ENCODE data around the gene RGS2.

Gene RGS2

DNA sequence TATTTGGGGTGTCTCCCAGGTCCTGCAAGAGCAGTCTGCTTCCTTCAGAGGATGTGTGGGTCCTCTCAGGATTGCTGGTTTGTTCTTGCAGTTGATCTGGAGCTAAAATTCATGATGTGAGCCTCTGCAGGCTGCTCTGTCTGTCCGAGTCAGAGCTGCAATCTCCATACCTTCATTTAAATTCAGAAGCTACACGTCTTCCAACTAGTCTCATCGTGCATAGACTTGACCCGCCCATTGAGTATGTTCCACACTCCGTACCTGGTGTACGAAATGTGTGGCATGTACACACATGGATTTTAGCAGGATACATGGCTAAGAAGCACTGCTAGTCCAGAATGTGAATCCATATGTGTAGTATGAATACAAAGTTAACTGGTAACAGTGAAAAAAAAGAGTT, 25.0 kb upstream of the RGS2 start:
- no peaks in the 10 kb centered on the region for H3K9me3 ChIP-seq (ENCODE audit: control insufficient read depth, insufficient read depth, low read depth, low read length)
- H3K27ac ChIP-seq (ENCODE audit: extremely low read depth, low read depth, low read length) = no peak overlapping the region
- no peaks in the 10 kb centered on the region for H3K4me1 ChIP-seq (ENCODE audit: control insufficient read depth, insufficient read depth, low read length)
- TF ChIP-seq ZNF2 (tag by site-specific recombination; IDR thresholded peaks at IDR 0.05) (no peak), RBAK (tag by site-specific recombination; IDR thresholded peaks at IDR 0.05) (no peak), ZNF292 (tag by site-specific recombination; IDR thresholded peaks at IDR 0.05; ENCODE audit: borderline replicate concordance, low read depth) (no peak), ZNF391 (tag by site-specific recombination; IDR thresholded peaks at IDR 0.05; ENCODE audit: borderline replicate concordance, low read depth) (no peak), ZNF132 (tag by site-specific recombination; IDR thresholded peaks at IDR 0.05; ENCODE audit: borderline replicate concordance) (no peak), WT1 (tag by site-specific recombination; IDR thresholded peaks at IDR 0.05) (no peak), ZNF175 (tag by site-specific recombination; IDR thresholded peaks at IDR 0.05) (no peak), ZNF558 (tag by site-specific recombination; IDR thresholded peaks at IDR 0.05) (no peak), ZNF18 (tag by site-specific recombination; IDR thresholded peaks at IDR 0.05) (no peak), ZNF585B (tag by site-specific recombination; IDR thresholded peaks at IDR 0.05) (no peak), ZNF248 (tag by site-specific recombination; IDR thresholded peaks at IDR 0.05) (no peak), ZBTB20 (tag by site-specific recombination; IDR thresholded peaks at IDR 0.05) (no peak), PRDM10 (tag by site-specific recombination; IDR thresholded peaks at IDR 0.05) (no peak)
- TF ChIP-seq, protein P1, sequence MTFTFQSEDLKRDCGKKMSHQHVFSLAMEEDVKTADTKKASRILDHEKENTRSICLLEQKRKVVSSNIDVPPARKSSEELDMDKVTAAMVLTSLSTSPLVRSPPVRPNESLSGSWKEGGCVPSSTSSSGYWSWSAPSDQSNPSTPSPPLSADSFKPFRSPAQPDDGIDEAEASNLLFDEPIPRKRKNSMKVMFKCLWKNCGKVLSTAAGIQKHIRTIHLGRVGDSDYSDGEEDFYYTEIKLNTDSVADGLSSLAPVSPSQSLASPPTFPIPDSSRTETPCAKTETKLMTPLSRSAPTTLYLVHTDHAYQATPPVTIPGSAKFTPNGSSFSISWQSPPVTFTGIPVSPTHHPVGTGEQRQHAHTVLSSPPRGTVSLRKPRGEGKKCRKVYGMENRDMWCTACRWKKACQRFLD (tag by site-specific recombination; IDR thresholded peaks at IDR 0.05) = no peak
- no peaks in the 10 kb centered on the region for H3K36me3 ChIP-seq (ENCODE audit: control insufficient read depth in 2 of 2, insufficient read depth in 1 of 2, low read length in 2 of 2)
- no peak overlapping the region for H3K4me3 ChIP-seq (ENCODE audit: low read depth, low read length)
- CTCF ChIA-PET = interaction anchor here (0.6 kb wide), 1 partner anchor 405 kb away, joined by 3 read pairs; no protein-coding TSS in a partner anchor
- POLR2A ChIA-PET = no interaction called here

DNA sequence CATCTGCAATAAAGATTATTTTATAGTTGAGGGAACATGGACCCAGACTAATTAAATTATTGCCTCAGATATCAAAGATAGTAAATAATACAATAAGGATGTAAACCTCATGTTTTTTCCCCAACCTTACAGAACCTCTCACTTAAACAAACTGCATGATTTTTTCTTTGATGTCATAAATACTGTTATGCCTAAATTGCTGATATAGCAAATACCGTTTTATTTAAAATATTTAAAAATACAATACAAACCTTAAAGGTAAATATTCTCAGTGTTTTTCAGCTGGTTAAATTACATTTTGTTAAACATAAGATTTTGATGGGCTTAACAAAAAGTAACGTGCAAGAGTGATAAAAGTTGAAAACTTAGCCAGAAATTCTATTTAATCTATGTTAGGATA, 24.4 kb upstream of the RGS2 start:
- ChIA-PET POLR2A (no interaction called here), CTCF (no interaction called here)
- no peak overlapping the region for H3K27ac ChIP-seq (ENCODE audit: extremely low read depth, low read depth, low read length)
- H3K4me3 ChIP-seq (ENCODE audit: low read depth, low read length) = no peak overlapping the region
- H3K9me3 ChIP-seq (ENCODE audit: control insufficient read depth, insufficient read depth, low read depth, low read length) = no peaks in the 10 kb centered on the region
- no peak for TF ChIP-seq OSR2 (tag by site-specific recombination; IDR thresholded peaks at IDR 0.05)
- TF ChIP-seq EGR2 (tag by site-specific recombination; IDR thresholded peaks at IDR 0.05; ENCODE audit: low read depth) = no peak
- TF ChIP-seq, protein P2, sequence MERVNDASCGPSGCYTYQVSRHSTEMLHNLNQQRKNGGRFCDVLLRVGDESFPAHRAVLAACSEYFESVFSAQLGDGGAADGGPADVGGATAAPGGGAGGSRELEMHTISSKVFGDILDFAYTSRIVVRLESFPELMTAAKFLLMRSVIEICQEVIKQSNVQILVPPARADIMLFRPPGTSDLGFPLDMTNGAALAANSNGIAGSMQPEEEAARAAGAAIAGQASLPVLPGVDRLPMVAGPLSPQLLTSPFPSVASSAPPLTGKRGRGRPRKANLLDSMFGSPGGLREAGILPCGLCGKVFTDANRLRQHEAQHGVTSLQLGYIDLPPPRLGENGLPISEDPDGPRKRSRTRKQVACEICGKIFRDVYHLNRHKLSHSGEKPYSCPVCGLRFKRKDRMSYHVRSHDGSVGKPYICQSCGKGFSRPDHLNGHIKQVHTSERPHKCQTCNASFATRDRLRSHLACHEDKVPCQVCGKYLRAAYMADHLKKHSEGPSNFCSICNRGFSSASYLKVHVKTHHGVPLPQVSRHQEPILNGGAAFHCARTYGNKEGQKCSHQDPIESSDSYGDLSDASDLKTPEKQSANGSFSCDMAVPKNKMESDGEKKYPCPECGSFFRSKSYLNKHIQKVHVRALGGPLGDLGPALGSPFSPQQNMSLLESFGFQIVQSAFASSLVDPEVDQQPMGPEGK (tag by site-specific recombination; IDR thresholded peaks at IDR 0.05) = no peak
- TF ChIP-seq ZBTB10 (tag by site-specific recombination; IDR thresholded peaks at IDR 0.05) = no peak
- TF ChIP-seq ZNF248 (tag by site-specific recombination; IDR thresholded peaks at IDR 0.05) = no peak
- TF ChIP-seq ZNF169 (tag by site-specific recombination; IDR thresholded peaks at IDR 0.05) = no peak
- no peak for TF ChIP-seq ZNF184 (tag by site-specific recombination; IDR thresholded peaks at IDR 0.05)
- TF ChIP-seq ZNF404 (tag by site-specific recombination; IDR thresholded peaks at IDR 0.05) = no peak
- no peak for TF ChIP-seq ZNF529 (tag by site-specific recombination; IDR thresholded peaks at IDR 0.05; ENCODE audit: insufficient replicate concordance)
- no peak for TF ChIP-seq ZNF394 (tag by site-specific recombination; IDR thresholded peaks at IDR 0.05; ENCODE audit: borderline replicate concordance)
- TF ChIP-seq ZNF138 (tag by site-specific recombination; IDR thresholded peaks at IDR 0.05; ENCODE audit: borderline replicate concordance) = no peak
- TF ChIP-seq BCL11B (tag by site-specific recombination; IDR thresholded peaks at IDR 0.05; ENCODE audit: low read depth) = no peak
- no peaks in the 10 kb centered on the region for H3K4me1 ChIP-seq (ENCODE audit: control insufficient read depth, insufficient read depth, low read length)
- no peaks in the 10 kb centered on the region for H3K36me3 ChIP-seq (ENCODE audit: control insufficient read depth in 2 of 2, insufficient read depth in 1 of 2, low read length in 2 of 2)

Data from HEK293 (cell line).